HG02759 (cell line): ENCODE results near the gene CAPN3.
"Not testable (repeated sequence)": the region's sequence is repeated elsewhere in the genome, so short reads cannot be mapped to it uniquely, and the experiment has no call there.

Experiments used
- ATAC-seq: cut with Tn5 transposase; IDR thresholded peaks from one replicate; pipeline ENCODE4 v1.9.1; 2021; ENCODE audit warnings: mild to moderate bottlenecking, moderate library complexity; ENCODE audit not compliant: unreplicated experiment

Gene CAPN3

DNA sequence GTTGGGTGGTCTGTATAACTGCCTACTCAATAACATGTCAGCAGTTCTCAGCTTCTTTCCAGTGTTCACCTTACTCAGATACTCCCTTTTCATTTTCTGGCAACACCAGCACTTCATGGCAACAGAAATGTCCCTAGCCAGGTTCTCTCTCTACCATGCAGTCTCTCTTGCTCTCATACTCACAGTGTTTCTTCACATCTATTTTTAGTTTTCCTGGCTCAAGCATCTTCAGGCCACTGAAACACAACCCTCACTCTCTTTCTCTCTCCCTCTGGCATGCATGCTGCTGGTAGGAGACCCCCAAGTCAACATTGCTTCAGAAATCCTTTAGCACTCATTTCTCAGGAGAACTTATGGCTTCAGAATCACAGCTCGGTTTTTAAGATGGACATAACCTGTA, at the start of gene CAPN3:
Gene CAPN3 (plus strand): TSS at position 253 of the 400 bp plus-strand sequence. CDS start 305 bp downstream, outside the sequence.
- no peak for ATAC-seq

DNA sequence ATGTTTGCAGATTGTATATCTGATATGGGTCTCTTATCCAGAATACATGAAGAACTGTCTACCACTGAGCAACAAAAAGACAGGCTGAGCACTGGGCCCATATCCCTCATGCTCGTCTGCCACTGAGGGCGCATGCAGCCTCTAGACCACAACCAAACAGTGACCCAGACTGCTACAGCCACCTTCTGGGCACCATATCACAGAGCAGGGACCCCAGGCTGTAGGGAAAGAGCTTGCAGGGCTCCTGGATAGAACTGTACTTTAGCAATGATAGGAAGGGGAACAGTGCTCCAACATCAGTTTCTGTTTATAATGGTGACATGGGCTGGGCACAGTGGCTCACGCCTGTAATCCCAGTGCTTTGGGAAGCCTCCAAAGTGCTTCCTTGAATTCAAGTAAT, 45.8 kb upstream of the CAPN3 start:
- ATAC-seq = no peak

GRCh38 chr15:42314818-42315217, 44.5 kb upstream of the CAPN3 start:
- ATAC-seq = no peak

GRCh38 chr15:42315521-42315920, 43.8 kb upstream of the CAPN3 start:
- no peak for ATAC-seq

DNA sequence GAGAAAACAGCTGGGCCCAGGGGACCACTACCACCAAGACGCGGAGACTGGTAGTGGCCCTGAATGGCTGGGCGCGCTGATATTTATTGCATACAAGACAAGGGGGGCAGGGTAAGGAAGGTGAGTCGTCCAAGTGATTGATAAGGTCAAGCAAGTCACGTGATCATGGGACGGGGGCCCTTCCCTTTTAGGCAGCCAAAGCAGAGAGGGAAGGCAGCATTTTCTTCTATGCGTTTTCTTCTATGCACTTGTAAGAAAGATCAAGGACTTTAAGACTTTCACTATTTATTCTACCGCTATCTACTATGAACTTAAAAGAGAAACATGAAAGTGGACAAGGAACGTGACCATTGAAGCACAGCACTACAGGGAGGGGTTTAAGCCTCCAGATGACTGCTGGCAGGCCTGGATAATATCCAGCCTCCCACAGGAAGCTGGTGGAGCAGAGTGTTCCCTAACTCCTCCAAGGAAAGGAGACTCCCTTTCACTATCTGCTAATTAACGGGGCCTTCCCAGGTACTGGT, 43.0 kb upstream of the CAPN3 start:
- not testable (repeated sequence) for ATAC-seq

DNA sequence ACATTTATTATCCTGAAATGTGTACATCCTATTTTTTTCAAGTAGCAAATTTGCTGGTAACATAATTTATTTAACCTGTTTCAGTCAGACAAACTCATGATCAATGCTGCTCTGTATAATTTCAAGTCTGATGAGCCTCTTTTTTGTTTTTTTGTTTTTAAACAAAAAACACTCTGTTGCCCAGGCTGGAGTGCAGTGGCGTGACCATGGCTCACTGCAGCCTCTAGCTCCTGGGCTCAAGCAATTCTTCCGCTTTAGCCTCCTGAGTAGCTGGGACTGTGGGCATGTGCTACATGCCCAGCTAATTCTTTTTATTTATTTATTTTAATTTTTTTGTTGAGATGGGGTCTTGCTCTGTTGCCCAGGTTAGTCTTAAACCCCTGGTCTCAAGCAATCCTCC, 40.1 kb upstream of the CAPN3 start:
- ATAC-seq = no peak

DNA sequence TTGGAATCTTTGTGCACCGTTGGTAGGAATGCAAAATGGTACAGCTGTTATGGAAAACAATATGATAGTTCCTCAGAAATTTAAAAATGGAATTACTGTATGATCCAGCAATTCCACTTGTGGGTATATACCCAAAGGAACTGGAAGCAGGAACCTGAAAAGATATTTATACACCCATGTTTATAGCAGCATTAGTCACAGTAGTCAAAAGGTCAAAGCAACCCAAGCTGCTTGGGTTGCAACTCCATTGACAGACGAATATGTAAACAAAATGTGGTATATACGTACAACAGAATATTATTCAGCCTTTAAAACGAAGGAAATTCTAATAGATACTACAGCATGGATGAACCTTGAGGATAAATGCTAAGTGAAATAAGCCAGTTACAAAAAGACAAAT, 35.0 kb upstream of the CAPN3 start:
- no peak for ATAC-seq

- no peak for ATAC-seq
Measured at GRCh38 chr15:42329161-42329560, 30.1 kb upstream of the CAPN3 start.

GRCh38 chr15:42329992-42330391, 29.3 kb upstream of the CAPN3 start:
- no peak for ATAC-seq

GRCh38 chr15:42331235-42331634, 28.1 kb upstream of the CAPN3 start:
- ATAC-seq = no peak

GRCh38 chr15:42332331-42332730, 27.0 kb upstream of the CAPN3 start:
- ATAC-seq = no peak

- no peak for ATAC-seq
Measured at GRCh38 chr15:42335074-42335473, 24.2 kb upstream of the CAPN3 start.

DNA sequence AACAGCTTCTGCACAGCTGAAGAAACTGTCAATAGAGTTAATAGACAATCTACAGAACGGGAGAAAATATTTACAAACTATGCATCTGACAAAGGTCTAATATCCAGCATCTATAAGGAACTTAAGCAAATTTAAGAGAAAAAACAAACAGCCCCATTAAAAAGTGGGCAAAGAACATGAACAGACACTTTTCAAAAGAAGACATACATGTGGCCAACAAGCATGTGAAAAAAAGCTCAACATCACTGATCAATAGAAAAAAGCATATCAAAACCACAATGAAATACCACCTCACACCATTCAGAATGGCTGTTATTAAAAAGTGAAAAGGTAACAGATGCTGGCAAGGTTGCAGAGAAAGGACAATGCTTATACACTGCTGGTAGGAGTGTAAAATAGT, 22.7 kb upstream of the CAPN3 start:
- ATAC-seq = not testable (repeated sequence)

GRCh38 chr15:42337104-42337503, 22.2 kb upstream of the CAPN3 start:
- ATAC-seq = not testable (repeated sequence)

GRCh38 chr15:42338500-42338899, 20.8 kb upstream of the CAPN3 start:
- no peak for ATAC-seq

DNA sequence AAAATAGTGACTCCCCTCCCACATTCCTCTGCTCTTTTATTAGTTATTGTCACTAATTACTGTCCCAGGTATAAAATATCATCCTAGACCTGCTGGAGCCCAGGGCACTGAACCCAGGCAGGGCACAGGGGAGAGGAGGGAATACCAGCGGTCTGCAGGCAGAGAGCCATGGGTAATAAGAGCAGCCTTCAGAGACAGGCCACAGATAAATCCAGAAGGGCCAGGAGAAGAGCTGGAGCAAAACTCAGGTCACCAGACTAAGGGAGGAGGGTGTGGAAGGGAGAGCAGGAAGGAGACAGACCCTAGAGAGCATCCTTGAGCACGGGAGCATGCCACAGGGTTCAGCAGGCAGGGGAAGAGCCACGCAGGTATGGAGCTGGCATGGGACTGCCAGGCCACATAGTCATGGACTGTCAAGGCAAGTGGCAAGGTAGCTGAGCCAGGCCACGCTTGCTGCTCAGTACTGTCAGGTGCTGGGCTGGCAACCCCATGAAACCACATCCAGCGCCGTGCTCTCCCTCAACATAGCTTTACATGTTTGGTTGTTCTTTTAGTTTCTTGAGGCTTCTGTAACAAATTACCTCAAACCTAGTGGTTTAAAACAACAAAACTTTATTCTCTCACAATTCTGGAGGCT, 15.6 kb upstream of the CAPN3 start:
- no peak for ATAC-seq

- no peak for ATAC-seq
Measured at GRCh38 chr15:42344763-42345162, 14.5 kb upstream of the CAPN3 start.

- no peak for ATAC-seq
Measured at GRCh38 chr15:42345504-42345903, 13.8 kb upstream of the CAPN3 start.

- no peak for ATAC-seq
Measured at GRCh38 chr15:42348083-42348482, 11.2 kb upstream of the CAPN3 start.

DNA sequence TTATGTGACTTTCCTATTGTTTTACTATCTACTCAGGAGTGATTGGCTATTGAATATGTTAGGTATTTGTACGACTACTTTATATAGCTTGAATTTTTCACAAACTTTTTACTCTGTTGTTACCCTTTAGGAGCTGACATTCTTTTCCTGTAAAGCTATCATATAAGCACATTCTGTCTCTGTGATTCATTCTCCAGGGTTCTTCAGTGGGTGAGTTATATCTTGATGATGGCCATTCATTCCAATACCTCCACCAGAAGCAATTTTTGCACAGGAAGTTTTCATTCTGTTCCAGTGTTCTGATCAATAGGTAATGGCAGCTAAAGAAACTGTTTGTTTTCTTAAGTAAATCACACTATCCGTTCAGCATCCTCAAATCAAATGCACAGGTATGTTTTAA, 10.1 kb upstream of the CAPN3 start:
- ATAC-seq = no peak

DNA sequence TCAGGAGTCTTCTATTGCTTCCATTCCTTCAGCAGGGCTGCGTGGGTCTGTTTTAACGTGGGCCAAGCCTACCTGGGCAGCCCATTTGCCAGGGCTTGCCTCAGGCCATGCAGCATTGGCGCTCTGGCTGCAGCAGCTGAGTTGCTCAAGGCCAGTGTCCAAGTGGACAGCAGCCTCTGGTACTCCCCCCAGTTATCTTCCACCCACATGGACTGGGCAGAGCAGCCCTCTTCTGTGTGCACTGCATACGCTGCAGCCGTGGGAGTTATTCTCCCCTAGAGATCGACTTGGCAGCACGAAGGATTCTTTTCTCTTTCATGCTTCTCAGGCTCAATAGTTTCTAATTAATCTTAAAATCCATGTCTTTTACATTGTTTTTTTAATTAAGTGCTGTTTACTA, 6.9 kb upstream of the CAPN3 start:
- ATAC-seq = no peak

DNA sequence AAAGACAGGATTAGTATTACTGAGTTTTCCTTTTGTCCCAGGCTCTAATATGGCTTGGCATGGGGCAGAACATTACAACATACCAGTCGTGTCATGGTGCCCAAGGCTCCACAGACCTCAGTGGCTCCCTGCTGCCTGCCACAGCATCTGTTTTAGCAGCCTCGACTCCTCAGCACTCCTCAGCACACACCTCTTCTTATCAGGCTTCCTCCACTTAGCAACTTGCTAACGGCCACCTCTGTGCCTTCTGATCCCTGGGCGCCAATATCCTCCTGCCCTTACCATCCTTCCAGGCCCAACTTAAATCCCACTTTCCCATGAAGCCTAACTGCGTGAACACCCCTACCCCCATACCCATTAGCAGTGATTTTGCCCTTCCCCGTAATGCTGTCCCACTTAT, 6.2 kb upstream of the CAPN3 start:
- no peak for ATAC-seq

DNA sequence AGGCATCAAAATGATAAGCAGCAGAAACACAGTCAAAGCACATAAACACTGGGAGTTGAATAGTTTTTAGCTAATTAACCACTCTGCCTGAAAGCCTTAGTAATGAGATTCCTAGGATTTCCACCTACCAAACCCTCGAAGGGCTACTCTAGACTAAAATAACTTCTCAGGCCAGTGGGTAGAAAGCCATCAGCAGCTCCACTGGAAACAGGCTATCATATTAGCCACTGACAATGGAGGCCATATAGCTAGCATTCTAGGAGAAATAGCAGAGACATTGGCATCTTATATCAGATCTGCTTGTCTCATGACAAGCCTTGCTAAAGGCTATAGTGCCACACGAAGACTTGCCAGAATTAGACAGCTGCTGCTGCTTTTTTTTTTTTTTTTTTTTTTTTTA, 4.5 kb upstream of the CAPN3 start:
- no peak for ATAC-seq
